GM21717 (cell line): ENCODE results near the gene SLC16A12.
"Not testable (repeated sequence)": the region's sequence is repeated elsewhere in the genome, so short reads cannot be mapped to it uniquely, and the experiment has no call there.

Experiments
- ATAC-seq: cut with Tn5 transposase; IDR thresholded peaks from one replicate; pipeline ENCODE4 v1.9.1; 2021; ENCODE audit warnings: mild to moderate bottlenecking, moderate library complexity; ENCODE audit not compliant: unreplicated experiment

Gene SLC16A12

DNA sequence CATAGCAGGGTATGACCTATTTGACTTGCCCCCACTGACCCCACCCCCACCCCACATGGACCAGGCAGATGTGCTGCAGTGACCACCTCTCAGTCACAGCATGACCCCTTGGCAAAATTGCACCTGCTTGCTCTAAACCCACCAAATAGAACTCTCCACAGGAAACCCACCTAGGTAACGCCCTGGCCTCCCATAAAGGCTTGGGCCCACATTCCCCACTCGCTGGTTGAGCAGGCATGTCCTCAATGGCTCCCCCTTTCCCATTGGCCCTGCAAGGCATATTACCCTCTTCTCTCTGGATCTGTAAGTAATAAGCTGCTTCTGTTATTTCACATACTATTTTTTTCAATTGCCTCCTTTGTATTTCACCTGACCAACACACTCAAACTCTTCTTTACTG, 140.3 kb downstream of the SLC16A12 start:
- no peak for ATAC-seq

GRCh38 chr10:89393898-89394297, 141.5 kb downstream of the SLC16A12 start:
- ATAC-seq: no peak

DNA sequence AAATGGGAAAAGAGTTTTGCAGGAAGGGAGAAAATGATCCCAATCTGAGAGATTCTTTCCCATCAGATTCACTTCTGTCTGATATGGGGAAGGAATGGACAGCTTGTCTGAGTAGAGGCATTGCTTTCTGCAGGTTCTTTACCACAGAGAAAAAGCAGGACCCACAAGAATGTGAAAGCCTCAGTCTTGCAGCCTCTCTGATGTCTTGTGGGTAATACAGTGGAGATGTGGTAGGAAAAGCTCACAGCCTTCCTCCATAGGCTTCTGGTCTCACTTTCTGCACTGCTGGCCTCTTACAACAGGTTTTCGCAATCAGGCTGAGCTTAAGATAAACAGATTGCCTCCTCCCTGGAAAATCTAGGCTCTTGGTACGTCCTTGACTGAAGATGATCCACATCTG, 142.4 kb downstream of the SLC16A12 start:
- ATAC-seq: no peak

DNA sequence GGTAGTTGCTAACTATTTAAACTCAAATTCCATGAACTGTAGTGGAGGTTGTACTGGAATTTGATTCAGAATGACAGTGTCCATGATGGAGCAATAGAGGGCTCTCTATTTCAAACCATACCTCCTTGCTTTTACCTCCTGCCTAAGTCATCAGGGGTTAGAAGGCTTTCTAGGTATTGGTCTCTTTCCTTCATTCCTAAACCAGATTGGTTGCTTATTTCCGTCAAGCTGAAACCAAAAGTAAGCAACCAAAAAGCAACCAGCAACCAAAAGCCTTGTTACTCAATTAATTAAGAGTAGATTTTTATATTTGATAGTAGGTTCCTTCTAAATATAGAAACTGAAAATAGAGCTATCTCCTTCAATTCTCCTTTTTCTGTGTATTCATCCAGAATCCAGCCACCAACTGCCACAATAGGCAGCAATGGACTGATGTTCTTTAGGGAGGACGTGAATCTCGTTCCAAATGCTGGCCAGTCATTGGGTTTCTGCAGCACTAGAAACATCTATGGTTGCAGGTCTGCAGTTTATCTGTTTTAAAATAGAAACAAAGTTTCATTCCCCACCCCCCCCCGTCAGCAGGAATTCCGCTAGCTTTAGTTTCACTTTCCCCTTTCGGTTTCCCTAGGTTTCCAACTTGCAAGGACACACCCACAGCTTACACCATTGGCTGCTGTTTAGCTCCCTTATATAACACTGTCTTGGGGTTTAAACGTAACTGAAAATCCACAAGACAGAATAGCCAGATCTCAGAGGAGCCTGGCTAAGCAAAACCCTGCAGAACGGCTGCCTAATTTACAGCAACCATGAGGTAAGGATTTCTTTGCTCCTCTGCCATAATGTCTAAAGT, 143.3 kb downstream of the SLC16A12 start, which contains the start of gene IFIT1:
Gene IFIT1 (plus strand): TSS at position 717 of the 850 bp plus-strand sequence. CDS start 90 bp downstream, at position 807.
- peak; percentile 84 for ATAC-seq

GRCh38 chr10:89391226-89391576, 144.2 kb downstream of the SLC16A12 start:
- ATAC-seq: not testable (repeated sequence)

DNA sequence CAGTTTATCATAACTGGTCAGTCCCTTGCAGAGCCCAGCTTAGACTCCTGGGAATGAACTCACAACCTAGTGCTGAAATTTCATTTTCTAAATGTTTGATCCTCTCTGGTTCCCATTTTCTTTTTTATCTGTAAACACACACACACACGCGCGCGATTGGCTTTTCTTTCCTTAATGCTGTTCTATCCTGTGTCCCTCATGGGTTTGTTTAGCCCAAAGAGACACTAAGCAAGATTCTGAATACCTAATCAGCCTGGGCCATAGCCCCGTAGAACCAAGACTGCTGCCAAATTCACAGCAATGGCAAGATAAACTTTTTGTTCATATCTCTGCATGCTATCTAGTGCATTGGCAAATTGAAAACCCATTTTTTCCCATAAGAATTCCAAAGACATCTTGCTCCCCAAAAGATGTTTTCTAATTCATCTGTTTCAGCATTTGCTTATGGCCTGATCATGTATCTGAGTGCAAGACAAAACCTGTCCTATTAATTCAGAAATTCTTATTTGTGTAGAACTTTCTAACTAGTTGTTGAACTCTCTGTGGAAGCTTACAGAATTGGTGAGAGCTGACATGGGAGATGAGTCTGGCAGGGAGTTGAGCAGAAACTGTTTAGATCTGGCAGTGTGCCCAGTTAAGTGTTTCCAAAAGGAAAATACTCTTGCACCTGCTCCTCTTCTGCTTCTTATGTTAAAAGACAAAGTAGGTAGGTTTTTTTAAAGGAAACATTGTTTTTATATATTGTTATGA, 144.7 kb downstream of the SLC16A12 start:
- no peak for ATAC-seq

- ATAC-seq: no peak
Observed at GRCh38 chr10:89389254-89389653, 146.1 kb downstream of the SLC16A12 start.

DNA sequence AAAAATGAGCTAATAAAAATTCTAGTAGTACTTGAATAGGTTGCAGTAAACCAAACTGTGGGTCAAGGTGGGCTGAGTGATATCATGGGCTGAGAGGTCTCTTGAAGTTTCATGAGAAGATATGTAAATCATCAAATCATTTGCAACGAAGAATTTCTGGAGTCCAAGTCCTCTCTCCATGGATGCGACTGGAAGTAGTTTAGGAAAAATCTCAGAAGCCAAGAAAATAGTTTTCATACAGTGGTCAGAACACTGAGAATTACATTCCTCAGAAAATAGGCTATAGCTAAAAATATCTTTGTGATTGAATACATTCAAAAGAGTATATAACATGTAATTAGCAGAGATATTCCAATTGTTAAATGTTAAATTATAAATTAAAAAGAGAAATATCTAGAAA, 146.6 kb downstream of the SLC16A12 start:
- no peak for ATAC-seq

DNA sequence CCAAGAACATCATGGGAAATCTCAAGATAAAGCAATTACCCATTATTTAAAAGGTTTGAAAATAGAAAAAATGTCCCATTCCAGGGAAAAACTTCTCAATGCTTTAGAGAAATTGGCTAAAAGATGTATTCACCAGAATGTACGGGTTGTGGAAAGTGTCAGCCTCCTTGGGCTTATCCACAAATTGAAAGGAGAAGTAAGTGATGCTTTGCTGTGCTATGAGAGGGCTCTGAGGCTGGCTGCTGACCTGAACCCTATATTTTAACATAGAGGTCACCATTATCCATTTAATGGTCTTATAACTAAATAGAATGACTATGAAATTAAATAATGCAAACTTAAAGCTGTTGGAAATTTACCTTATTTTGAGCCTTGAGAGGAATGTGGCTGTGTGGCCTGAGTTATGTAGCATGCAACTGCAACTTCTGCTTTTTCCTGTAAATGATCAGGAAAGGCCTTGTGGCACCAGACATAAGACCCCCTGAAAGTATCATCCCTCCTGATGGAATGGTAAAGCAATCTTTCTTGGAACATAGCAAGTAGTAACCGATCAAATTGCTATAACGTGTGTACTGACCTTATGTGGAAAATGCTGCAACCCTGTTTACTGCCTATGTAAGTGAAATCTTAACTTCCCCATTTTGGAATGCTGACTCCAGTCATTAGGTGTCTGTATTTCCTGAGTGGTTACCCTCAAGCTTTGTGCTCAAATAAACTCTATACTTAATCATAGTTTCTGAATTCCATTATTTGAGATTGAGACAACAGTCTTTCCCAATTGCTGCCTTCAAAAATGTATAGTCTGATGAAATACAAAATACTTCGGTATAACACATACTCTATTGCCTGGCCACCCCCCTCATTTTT, 150.7 kb downstream of the SLC16A12 start:
- no peak for ATAC-seq

DNA sequence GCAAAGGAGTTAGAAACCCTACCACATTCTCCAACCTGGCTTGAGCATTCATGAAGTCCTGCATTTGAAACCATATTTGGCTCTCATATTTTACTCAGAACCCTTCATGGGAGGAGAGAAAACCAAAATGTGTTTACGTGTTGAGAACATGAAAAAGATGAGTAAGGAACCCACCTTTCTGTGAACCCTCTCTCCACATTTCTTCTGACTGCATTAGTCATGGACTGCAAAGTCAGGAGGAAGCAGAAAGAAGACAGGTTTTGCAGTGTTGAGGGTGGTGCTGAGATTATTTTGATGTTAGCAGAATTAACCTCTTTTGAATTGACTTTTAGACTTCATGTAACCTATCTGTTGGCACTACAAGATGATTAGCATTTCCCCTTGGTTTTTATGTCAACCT, 152.6 kb downstream of the SLC16A12 start:
- ATAC-seq: no peak
